IMR-90 (cell line): ENCODE measurements around the gene STAC. TPM values are rescaled to one million over a fixed set of nuclear protein-coding genes. Genes with fewer than 3 reads are reported as not detected.

ENCODE experiments used
- ATAC-seq: fragments of 200-7000 bp; cut with Tn5 transposase; 2 replicates; pipeline ENCODE4 v1.9.1; 2020; ENCODE audit warnings: low read depth, mild to moderate bottlenecking, moderate library complexity
- BruUV-seq: library from RNA; stranded (reverse); fragments of 400-500 nt; replicated peaks from 2 replicates; lab custom pipeline; 2021; lab: Mats Ljungman, UMichigan
- CTCF ChIA-PET: fragments of 300-600 bp; formaldehyde crosslinking; extraction: SDS; loops from one replicate; lab custom pipeline; 2021; ENCODE audit warnings: antibody characterized with exemption; lab: Yijun Ruan, JAX
- POLR2A ChIA-PET: fragments of 300-600 bp; sonication (Branson Sonifier 250); formaldehyde crosslinking; loops from one replicate; lab custom pipeline; 2022; ENCODE audit warnings: antibody characterized with exemption; ENCODE audit not compliant: unreplicated experiment; lab: Charles Lee
- DNase-seq: peaks from one replicate; pipeline ENCODE4 v3.0.0; 2013
- H2AFZ ChIP-seq: replicated peaks from 2 replicates; pipeline ENCODE3; 2013; ENCODE audit warnings: low read length, mild to moderate bottlenecking; ENCODE audit not compliant: poor library complexity
- H2AK5ac ChIP-seq: 2 replicates; pipeline ENCODE4 v1.6.1; 2013; ENCODE audit warnings: low read depth, low read length, inconsistent platforms
- H2AK9ac ChIP-seq: replicated peaks from 2 replicates; pipeline ENCODE3; 2013; ENCODE audit warnings: mild to moderate bottlenecking, low read depth, low read length, moderate library complexity; ENCODE audit not compliant: poor library complexity
- H2BK120ac ChIP-seq: 2 replicates; pipeline ENCODE4 v1.6.1; 2013; ENCODE audit warnings: low read depth, low read length, inconsistent platforms
- H2BK15ac ChIP-seq: 3 replicates; pipeline ENCODE4 v1.6.1; 2013; ENCODE audit warnings: low read depth, low read length, inconsistent platforms
- H2BK20ac ChIP-seq: 2 replicates; pipeline ENCODE4 v1.6.1; 2013; ENCODE audit warnings: low read depth, mild to moderate bottlenecking, inconsistent platforms, low read length, moderate library complexity
- H2BK5ac ChIP-seq: 2 replicates; pipeline ENCODE4 v1.6.1; 2013; ENCODE audit warnings: mild to moderate bottlenecking, low read depth, low read length, inconsistent platforms; ENCODE audit not compliant: poor library complexity, severe bottlenecking
- H3K14ac ChIP-seq: replicated peaks from 2 replicates; pipeline ENCODE4 v1.6.1; 2013; ENCODE audit warnings: low read depth, low read length, inconsistent platforms
- H3K18ac ChIP-seq: 2 replicates; pipeline ENCODE4 v1.6.1; 2013; ENCODE audit warnings: low read depth, low read length, control low read depth
- H3K23ac ChIP-seq: 2 replicates; pipeline ENCODE4 v1.6.1; 2013; ENCODE audit warnings: low read depth, low read length, inconsistent platforms
- H3K27ac ChIP-seq: 2 replicates; pipeline ENCODE4 v1.5.1; 2013; ENCODE audit warnings: mild to moderate bottlenecking, control low read depth, low read length; ENCODE audit not compliant: insufficient read depth
- H3K27me3 ChIP-seq: 2 replicates; pipeline ENCODE4 v1.6.1; 2013; ENCODE audit warnings: low read length; ENCODE audit not compliant: control insufficient read depth, insufficient read depth
- H3K36me3 ChIP-seq: 2 replicates; pipeline ENCODE4 v1.6.1; 2013; ENCODE audit warnings: low read length, mixed read lengths; ENCODE audit not compliant: control insufficient read depth, insufficient read depth
- H3K4ac ChIP-seq: 2 replicates; pipeline ENCODE4 v1.6.1; 2013; ENCODE audit warnings: low read depth, low read length, inconsistent platforms
- H3K4me1 ChIP-seq: 2 replicates; pipeline ENCODE4 v1.6.1; 2013; ENCODE audit warnings: low read length, mixed read lengths; ENCODE audit not compliant: control insufficient read depth, insufficient read depth
- H3K4me2 ChIP-seq: 2 replicates; pipeline ENCODE4 v1.6.1; 2013; ENCODE audit warnings: low read depth, mild to moderate bottlenecking, control low read depth, low read length, moderate library complexity
- H3K4me3 ChIP-seq: 2 replicates; pipeline ENCODE4 v1.5.1; 2013; ENCODE audit warnings: low read depth, mild to moderate bottlenecking, control low read depth, low read length, moderate library complexity; ENCODE audit not compliant: insufficient read depth
- H3K56ac ChIP-seq: 2 replicates; pipeline ENCODE4 v1.6.1; 2013; ENCODE audit warnings: low read length, inconsistent platforms; ENCODE audit not compliant: insufficient read depth; ENCODE audit errors: extremely low read depth
- H3K79me1 ChIP-seq, 2 experiments: 2 replicates each; pipeline ENCODE4 v1.6.1; 2013; ENCODE audit warnings: low read length in 2 of 2, inconsistent platforms in 1 of 2, low read depth in 1 of 2
- H3K9ac ChIP-seq: 2 replicates; pipeline ENCODE4 v1.6.1; 2013; ENCODE audit warnings: low read depth, low read length, control low read depth
- H3K9me1 ChIP-seq: 2 replicates; pipeline ENCODE4 v1.6.1; 2013; ENCODE audit warnings: low read length, inconsistent platforms; ENCODE audit not compliant: insufficient read depth
- H3K9me3 ChIP-seq: 2 replicates; pipeline ENCODE4 v1.6.1; 2013; ENCODE audit warnings: low read length; ENCODE audit not compliant: control insufficient read depth, insufficient read depth
- H4K20me1 ChIP-seq: 2 replicates; pipeline ENCODE4 v1.6.1; 2013; ENCODE audit warnings: low read length, inconsistent platforms; ENCODE audit not compliant: insufficient read depth
- H4K5ac ChIP-seq: 2 replicates; pipeline ENCODE4 v1.6.1; 2013; ENCODE audit warnings: mild to moderate bottlenecking, low read depth, low read length, control low read depth
- H4K8ac ChIP-seq, 2 experiments: 2 replicates each; pipeline ENCODE4 v1.6.1; 2013; ENCODE audit warnings: low read depth in 2 of 2, low read length in 2 of 2, control low read depth in 1 of 2, inconsistent platforms in 1 of 2
- H4K91ac ChIP-seq: 2 replicates; pipeline ENCODE4 v1.6.1; 2013; ENCODE audit warnings: low read depth, low read length, inconsistent platforms; ENCODE audit not compliant: insufficient read depth
- BHLHE40 ChIP-seq: fragments of 150-350 bp; IDR thresholded peaks from 2 replicates; pipeline ENCODE4 v1.6.1; 2016; ENCODE audit warnings: mild to moderate bottlenecking, low read depth, low read length
- CEBPB ChIP-seq: IDR thresholded peaks from 2 replicates; pipeline ENCODE4 v1.6.1; 2012; ENCODE audit warnings: low read depth, low read length, improper control_type of control experiment
- CHD1 ChIP-seq: IDR thresholded peaks from 2 replicates; pipeline ENCODE4 v1.6.1; 2012; ENCODE audit warnings: low read depth, low read length, improper control_type of control experiment
- ELK1 ChIP-seq: fragments of 150-350 bp; IDR thresholded peaks from 2 replicates; pipeline ENCODE4 v1.6.1; 2016; ENCODE audit warnings: low read depth, mild to moderate bottlenecking, low read length, moderate library complexity, borderline replicate concordance
- FOS ChIP-seq: fragments of 150-350 bp; IDR thresholded peaks from 2 replicates; pipeline ENCODE4 v1.6.1; 2016; ENCODE audit warnings: low read depth, low read length
- MAFK ChIP-seq: IDR thresholded peaks from 2 replicates; pipeline ENCODE4 v1.6.1; 2012; ENCODE audit warnings: low read depth, low read length, improper control_type of control experiment
- MAZ ChIP-seq: IDR thresholded peaks from 2 replicates; pipeline ENCODE4 v1.6.1; 2012; ENCODE audit warnings: low read depth, mild to moderate bottlenecking, low read length, improper control_type of control experiment, moderate library complexity, borderline replicate concordance
- MXI1 ChIP-seq: IDR thresholded peaks from 2 replicates; pipeline ENCODE4 v1.6.1; 2012; ENCODE audit warnings: low read depth, mild to moderate bottlenecking, low read length, moderate library complexity, borderline replicate concordance
- NFE2L2 ChIP-seq: fragments of 150-350 bp; IDR thresholded peaks from 2 replicates; pipeline ENCODE4 v1.6.1; 2016; ENCODE audit warnings: low read depth, mild to moderate bottlenecking, low read length
- POLR2A ChIP-seq: IDR thresholded peaks from 2 replicates; pipeline ENCODE4 v1.6.1; 2012; ENCODE audit warnings: mild to moderate bottlenecking, low read depth, low read length
- RAD21 ChIP-seq: IDR thresholded peaks from 2 replicates; pipeline ENCODE4 v1.6.1; 2012; ENCODE audit warnings: low read length, improper control_type of control experiment
- RCOR1 ChIP-seq: IDR thresholded peaks from 2 replicates; pipeline ENCODE4 v1.6.1; 2012; ENCODE audit warnings: mild to moderate bottlenecking, low read length, improper control_type of control experiment; ENCODE audit not compliant: insufficient replicate concordance
- RFX5 ChIP-seq: IDR thresholded peaks from 2 replicates; pipeline ENCODE4 v1.8.0; 2012; ENCODE audit warnings: low read depth, mild to moderate bottlenecking, low read length, moderate library complexity
- SMC3 ChIP-seq: fragments of 150-350 bp; IDR thresholded peaks from 2 replicates; pipeline ENCODE4 v1.6.1; 2016; ENCODE audit warnings: low read depth, mild to moderate bottlenecking, antibody characterized with exemption, low read length, moderate library complexity
- USF2 ChIP-seq: fragments of 150-350 bp; IDR thresholded peaks from 2 replicates; pipeline ENCODE4 v1.6.1; 2017; ENCODE audit warnings: mild to moderate bottlenecking, antibody characterized with exemption, low read length, low read depth
- WGBS, 2 experiments: methylation state at CpG; one replicate each; pipeline versions ENCODE4 v1.1.5 to v1.1.7; 2013; ENCODE audit warnings: missing lambda C conversion rate in 2 of 2; ENCODE audit not compliant: insufficient read length in 1 of 2; ENCODE audit errors: extremely low coverage in 2 of 2; 5-methylcytosine and 5-hydroxymethylcytosine counted together
- dilution Hi-C: fragments of 300-500 bp; cut with HindIII; formaldehyde crosslinking; loops from one replicate; pipeline ENCODE4 v1.14.3; 2018; ENCODE audit warnings: low sequenced_read_pairs; ENCODE audit not compliant: unreplicated experiment
- in situ Hi-C: fragments of 300-500 bp; cut with MboI; formaldehyde crosslinking; loops from 3 replicates; pipeline ENCODE4 v1.14.3; 2019; ENCODE audit warnings: low sequenced_read_pairs, inconsistent platforms, mixed read lengths
- intact Hi-C: fragments of 100-400 bp; cut with micrococcal nuclease; formaldehyde crosslinking; loops from 2 replicates; pipeline ENCODE4 v1.10.0; 2022
- polyA plus RNA-seq, 3 experiments: library from polyadenylated mRNA; depleted of rRNA; stranded (reverse); fragments of >200 nt; gene quantifications; 2 replicates each; pipeline ENCODE4 v1.2.3, GENCODE V29; 2012; ENCODE audit warnings: low replicate concordance in 1 of 3
- total RNA-seq: library from RNA; depleted of rRNA; stranded (reverse); fragments of >200 nt; gene quantifications from 2 replicates; pipeline ENCODE4 v1.2.3, GENCODE V29; 2012
- TF ChIP-seq, protein P1 (sequence below): conservative IDR thresholded peaks from 2 replicates; pipeline ENCODE4 v1.5.1; 2012; ENCODE audit warnings: mild to moderate bottlenecking, low read depth, low read length, improper control_type of control experiment

Gene STAC
- total and polyA plus RNA-seq, 2 of the 4 experiments (the other 2 are of a cell fraction) = 0.19 to 0.36 TPM

DNA sequence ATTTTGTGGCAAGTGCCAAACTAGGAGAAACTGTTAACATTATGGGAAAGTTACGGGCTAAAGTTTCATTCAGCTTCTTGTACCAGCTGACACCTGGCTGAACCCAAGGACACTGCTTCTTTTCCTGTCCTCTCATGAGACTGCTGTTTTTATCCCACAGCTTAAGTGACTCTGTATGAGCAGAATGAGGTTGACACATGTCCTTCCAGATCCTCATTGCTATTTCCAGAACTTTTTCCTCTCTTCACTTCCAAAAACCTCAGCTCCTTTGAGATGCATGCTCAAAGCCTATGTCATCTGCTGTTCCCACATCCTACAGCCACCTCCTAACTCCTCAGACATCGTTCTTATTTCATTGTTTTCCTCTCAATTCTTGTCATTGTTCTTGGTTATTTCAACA lies 200.4 kb downstream of the STAC start:
- no peaks in the 10 kb centered on the region for H3K4me1 ChIP-seq
- H3K79me1 ChIP-seq = no peaks in the 10 kb centered on the region
- no peak for TF ChIP-seq MXI1
- no peak for TF ChIP-seq ELK1
- no peak for TF ChIP-seq FOS
- no peak for TF ChIP-seq USF2
- no peak for TF ChIP-seq RAD21
- no peak for TF ChIP-seq CEBPB
- TF ChIP-seq MAZ = no peak
- TF ChIP-seq POLR2A = no peak
- no peak for TF ChIP-seq RCOR1
- TF ChIP-seq MAFK = no peak
- TF ChIP-seq, protein P1, sequence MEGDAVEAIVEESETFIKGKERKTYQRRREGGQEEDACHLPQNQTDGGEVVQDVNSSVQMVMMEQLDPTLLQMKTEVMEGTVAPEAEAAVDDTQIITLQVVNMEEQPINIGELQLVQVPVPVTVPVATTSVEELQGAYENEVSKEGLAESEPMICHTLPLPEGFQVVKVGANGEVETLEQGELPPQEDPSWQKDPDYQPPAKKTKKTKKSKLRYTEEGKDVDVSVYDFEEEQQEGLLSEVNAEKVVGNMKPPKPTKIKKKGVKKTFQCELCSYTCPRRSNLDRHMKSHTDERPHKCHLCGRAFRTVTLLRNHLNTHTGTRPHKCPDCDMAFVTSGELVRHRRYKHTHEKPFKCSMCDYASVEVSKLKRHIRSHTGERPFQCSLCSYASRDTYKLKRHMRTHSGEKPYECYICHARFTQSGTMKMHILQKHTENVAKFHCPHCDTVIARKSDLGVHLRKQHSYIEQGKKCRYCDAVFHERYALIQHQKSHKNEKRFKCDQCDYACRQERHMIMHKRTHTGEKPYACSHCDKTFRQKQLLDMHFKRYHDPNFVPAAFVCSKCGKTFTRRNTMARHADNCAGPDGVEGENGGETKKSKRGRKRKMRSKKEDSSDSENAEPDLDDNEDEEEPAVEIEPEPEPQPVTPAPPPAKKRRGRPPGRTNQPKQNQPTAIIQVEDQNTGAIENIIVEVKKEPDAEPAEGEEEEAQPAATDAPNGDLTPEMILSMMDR = no peak
- TF ChIP-seq CHD1 = no peak
- TF ChIP-seq NFE2L2 = no peak
- TF ChIP-seq BHLHE40 = no peak
- no peak for TF ChIP-seq RFX5
- no peak for TF ChIP-seq SMC3
- H2AK9ac ChIP-seq = no peak overlapping the region
- WGBS, 2 experiments = 0% methylated on average over 1 of the region's 2 CpGs; no CpG with 5 or more reads in 1 of the 2 experiments
- in situ Hi-C loops = no loop called here
- no TSS peak for BruUV-seq
- H3K36me3 ChIP-seq = no peaks in the 10 kb centered on the region
- intact Hi-C loops = no loop called here
- no peak overlapping the region for H2BK120ac ChIP-seq
- no peaks in the 10 kb centered on the region for H3K9me1 ChIP-seq
- H2AK5ac ChIP-seq = no peak overlapping the region
- H3K4ac ChIP-seq = no peak overlapping the region
- H3K14ac ChIP-seq = no peak overlapping the region
- no peak overlapping the region for H3K18ac ChIP-seq
- CTCF ChIA-PET = no interaction called here
- no peak overlapping the region for H3K27ac ChIP-seq
- H2AFZ ChIP-seq = no peak overlapping the region
- H3K56ac ChIP-seq = no peak overlapping the region
- no peak overlapping the region for H4K8ac ChIP-seq
- H4K5ac ChIP-seq = no peak overlapping the region
- H3K27me3 ChIP-seq = no peaks in the 10 kb centered on the region
- DNase-seq (no peak), ATAC-seq (no peak)
- H2BK20ac ChIP-seq = no peak overlapping the region
- H3K4me3 ChIP-seq = no peak overlapping the region
- H2BK5ac ChIP-seq = no peak overlapping the region
- no peak overlapping the region for H3K4me2 ChIP-seq
- H4K91ac ChIP-seq = no peak overlapping the region
- no peaks in the 10 kb centered on the region for H3K9me3 ChIP-seq
- no peaks in the 10 kb centered on the region for H4K20me1 ChIP-seq
- no peak overlapping the region for H3K9ac ChIP-seq
- H3K23ac ChIP-seq = no peak overlapping the region
- dilution Hi-C loops = no loop called here
- POLR2A ChIA-PET = no interaction called here
- no peak overlapping the region for H2BK15ac ChIP-seq
